ENCODE measurements around the gene NDUFA6.

GRCh38 chr22:42127606-42128005, 37.0 kb upstream of the NDUFA6 start:
- TF ChIP-seq, protein P1, sequence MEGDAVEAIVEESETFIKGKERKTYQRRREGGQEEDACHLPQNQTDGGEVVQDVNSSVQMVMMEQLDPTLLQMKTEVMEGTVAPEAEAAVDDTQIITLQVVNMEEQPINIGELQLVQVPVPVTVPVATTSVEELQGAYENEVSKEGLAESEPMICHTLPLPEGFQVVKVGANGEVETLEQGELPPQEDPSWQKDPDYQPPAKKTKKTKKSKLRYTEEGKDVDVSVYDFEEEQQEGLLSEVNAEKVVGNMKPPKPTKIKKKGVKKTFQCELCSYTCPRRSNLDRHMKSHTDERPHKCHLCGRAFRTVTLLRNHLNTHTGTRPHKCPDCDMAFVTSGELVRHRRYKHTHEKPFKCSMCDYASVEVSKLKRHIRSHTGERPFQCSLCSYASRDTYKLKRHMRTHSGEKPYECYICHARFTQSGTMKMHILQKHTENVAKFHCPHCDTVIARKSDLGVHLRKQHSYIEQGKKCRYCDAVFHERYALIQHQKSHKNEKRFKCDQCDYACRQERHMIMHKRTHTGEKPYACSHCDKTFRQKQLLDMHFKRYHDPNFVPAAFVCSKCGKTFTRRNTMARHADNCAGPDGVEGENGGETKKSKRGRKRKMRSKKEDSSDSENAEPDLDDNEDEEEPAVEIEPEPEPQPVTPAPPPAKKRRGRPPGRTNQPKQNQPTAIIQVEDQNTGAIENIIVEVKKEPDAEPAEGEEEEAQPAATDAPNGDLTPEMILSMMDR (conservative IDR thresholded peaks at IDR 0.05; ENCODE audit: low read depth, low read length) = no peak
- no peak for TF ChIP-seq EZH2 (IDR thresholded peaks at IDR 0.05; ENCODE audit: low read length, unreplicated experiment)
- TF ChIP-seq EZH2phosphoT487 (IDR thresholded peaks at IDR 0.05; ENCODE audit: borderline replicate concordance, low read length) = no peak

All from PC-3 (cell line).